Subcutaneous abdominal adipose tissue (tissue), 5 donors: ENCODE data around the gene GBX2.

Source experiments
- H3K27ac ChIP-seq: one replicate; pipeline ENCODE4 v1.7.0; 2013; ENCODE audit warnings: low read depth, mild to moderate bottlenecking, inconsistent platforms, low read length, moderate library complexity
- H3K27me3 ChIP-seq, 5 donors: one replicate each; pipeline ENCODE4 v1.7.0; 2013; ENCODE audit warnings: low read length in 5 of 5, inconsistent platforms in 1 of 5; ENCODE audit not compliant: control insufficient read depth in 5 of 5, insufficient read depth in 4 of 5
- H3K36me3 ChIP-seq, 5 donors: one replicate each; pipeline ENCODE4 v1.7.0; 2013; ENCODE audit warnings: low read length in 5 of 5; ENCODE audit not compliant: control insufficient read depth in 5 of 5, insufficient read depth in 5 of 5
- H3K4me1 ChIP-seq, 5 donors: one replicate each; pipeline ENCODE4 v1.7.0; 2013; ENCODE audit warnings: low read length in 5 of 5, mild to moderate bottlenecking in 3 of 5, moderate library complexity in 1 of 5; ENCODE audit not compliant: control insufficient read depth in 5 of 5, insufficient read depth in 5 of 5
- H3K4me3 ChIP-seq, 5 donors: one replicate each; pipeline ENCODE4 v1.7.0; 2013; ENCODE audit warnings: low read length in 5 of 5, low read depth in 1 of 5
- H3K9ac ChIP-seq, 5 donors: one replicate each; pipeline ENCODE4 v1.7.0; 2013; ENCODE audit warnings: low read length in 5 of 5, mild to moderate bottlenecking in 4 of 5, moderate library complexity in 3 of 5
- H3K9me3 ChIP-seq, 5 donors: one replicate each; pipeline ENCODE4 v1.7.0; 2013; ENCODE audit warnings: low read length in 5 of 5; ENCODE audit not compliant: control insufficient read depth in 5 of 5
- donor health status: healthy.
- donor health status: healthy.
- donor health status: healthy.
- donor health status: healthy.
- donor health status: healthy.

Gene GBX2

GRCh38 chr2:236175548-236176150 lies 7.5 kb upstream of the GBX2 start:
- Histone ChIP-seq H3K27me3 (peaks cover 56 to 89% (median 75%) of the 10 kb centered on the region in 5 donors), H3K9me3 (no peaks in the 10 kb centered on the region), H3K36me3 (no peaks in the 10 kb centered on the region), H3K4me3 (no peak overlapping the region), H3K27ac (no peak overlapping the region), H3K9ac (no peak overlapping the region), H3K4me1 (peaks cover 0 to 30% (median 22%) of the 10 kb centered on the region in 5 donors)

GRCh38 chr2:236173729-236174607 lies 5.8 kb upstream of the GBX2 start:
- Histone ChIP-seq H3K27me3 (peaks cover 63 to 89% (median 78%) of the 10 kb centered on the region in 5 donors), H3K9me3 (no peaks in the 10 kb centered on the region), H3K4me1 (peaks cover 0 to 28% (median 22%) of the 10 kb centered on the region in 5 donors), H3K36me3 (no peaks in the 10 kb centered on the region), H3K4me3 (no peak overlapping the region), H3K9ac (no peak overlapping the region), H3K27ac (no peak overlapping the region)

- Histone ChIP-seq H3K27me3 (peaks cover 65 to 91% (median 78%) of the 10 kb centered on the region in 5 donors), H3K4me3 (no peak overlapping the region), H3K4me1 (peaks cover 0 to 28% (median 20%) of the 10 kb centered on the region in 5 donors), H3K9me3 (no peaks in the 10 kb centered on the region), H3K27ac (no peak overlapping the region), H3K36me3 (no peaks in the 10 kb centered on the region), H3K9ac (no peak overlapping the region)
Measured at GRCh38 chr2:236173036-236173728, 5.0 kb upstream of the GBX2 start.

GRCh38 chr2:236172255-236173035 lies 4.3 kb upstream of the GBX2 start:
- no peak overlapping the region for H3K27ac ChIP-seq
- no peaks in the 10 kb centered on the region for H3K9me3 ChIP-seq
- no peaks in the 10 kb centered on the region for H3K36me3 ChIP-seq
- no peak overlapping the region for H3K9ac ChIP-seq
- peaks cover 67 to 92% (median 76%) of the 10 kb centered on the region in 5 donors for H3K27me3 ChIP-seq
- H3K4me1 ChIP-seq: peaks cover 0 to 27% (median 14%) of the 10 kb centered on the region in 5 donors
- H3K4me3 ChIP-seq: no peak overlapping the region

GRCh38 chr2:236171680-236172254 lies 3.6 kb upstream of the GBX2 start:
- Histone ChIP-seq H3K27ac (no peak overlapping the region), H3K9me3 (no peaks in the 10 kb centered on the region), H3K36me3 (no peaks in the 10 kb centered on the region), H3K27me3 (peaks cover 68 to 95% (median 79%) of the 10 kb centered on the region in 5 donors), H3K4me1 (peaks cover 0 to 34% (median 20%) of the 10 kb centered on the region in 5 donors), H3K4me3 (no peak overlapping the region), H3K9ac (no peak overlapping the region)

- no peak overlapping the region for H3K4me3 ChIP-seq
- H3K9ac ChIP-seq: no peak overlapping the region
- peaks cover 70 to 95% (median 81%) of the 10 kb centered on the region in 5 donors for H3K27me3 ChIP-seq
- no peaks in the 10 kb centered on the region for H3K36me3 ChIP-seq
- no peak overlapping the region for H3K27ac ChIP-seq
- H3K4me1 ChIP-seq: peaks cover 0 to 39% (median 26%) of the 10 kb centered on the region in 5 donors
- no peaks in the 10 kb centered on the region for H3K9me3 ChIP-seq
Measured at GRCh38 chr2:236171181-236171679, 3.0 kb upstream of the GBX2 start.

GRCh38 chr2:236170590-236171165 lies 2.5 kb upstream of the GBX2 start:
- H3K4me3 ChIP-seq: no peak overlapping the region
- no peak overlapping the region for H3K27ac ChIP-seq
- H3K9me3 ChIP-seq: no peaks in the 10 kb centered on the region
- H3K9ac ChIP-seq: no peak overlapping the region
- peaks cover 0 to 42% (median 29%) of the 10 kb centered on the region in 5 donors for H3K4me1 ChIP-seq
- no peaks in the 10 kb centered on the region for H3K36me3 ChIP-seq
- peaks cover 76 to 97% (median 86%) of the 10 kb centered on the region in 5 donors for H3K27me3 ChIP-seq

GRCh38 chr2:236169741-236170589 lies 1.8 kb upstream of the GBX2 start:
- H3K4me1 ChIP-seq: peaks cover 0 to 42% (median 29%) of the 10 kb centered on the region in 5 donors

More at GRCh38 chr2:236169741-236170589, 1.8 kb upstream of the GBX2 start:
- Histone ChIP-seq H3K27ac (no peak overlapping the region), H3K9me3 (no peaks in the 10 kb centered on the region), H3K9ac (no peak overlapping the region), H3K36me3 (no peaks in the 10 kb centered on the region), H3K27me3 (peaks cover 82 to 98% (median 86%) of the 10 kb centered on the region in 5 donors), H3K4me3 (no peak overlapping the region)
